RCC 7860 (cell line): ENCODE data around the gene EGLN2.
"Not testable (repeated sequence)": the region's sequence is repeated elsewhere in the genome, so short reads cannot be mapped to it uniquely, and the experiment has no call there.

Experiments used
- DNase-seq: peaks from one replicate; pipeline ENCODE4 v3.0.0-alpha.2; 2015; ENCODE audit warnings: low spot score
- FAIRE-seq: peaks from 2 replicates; lab custom pipeline; 2012; peaks lifted over from hg19 to GRCh38; lab: Jason Lieb, UNC

Gene EGLN2

DNA sequence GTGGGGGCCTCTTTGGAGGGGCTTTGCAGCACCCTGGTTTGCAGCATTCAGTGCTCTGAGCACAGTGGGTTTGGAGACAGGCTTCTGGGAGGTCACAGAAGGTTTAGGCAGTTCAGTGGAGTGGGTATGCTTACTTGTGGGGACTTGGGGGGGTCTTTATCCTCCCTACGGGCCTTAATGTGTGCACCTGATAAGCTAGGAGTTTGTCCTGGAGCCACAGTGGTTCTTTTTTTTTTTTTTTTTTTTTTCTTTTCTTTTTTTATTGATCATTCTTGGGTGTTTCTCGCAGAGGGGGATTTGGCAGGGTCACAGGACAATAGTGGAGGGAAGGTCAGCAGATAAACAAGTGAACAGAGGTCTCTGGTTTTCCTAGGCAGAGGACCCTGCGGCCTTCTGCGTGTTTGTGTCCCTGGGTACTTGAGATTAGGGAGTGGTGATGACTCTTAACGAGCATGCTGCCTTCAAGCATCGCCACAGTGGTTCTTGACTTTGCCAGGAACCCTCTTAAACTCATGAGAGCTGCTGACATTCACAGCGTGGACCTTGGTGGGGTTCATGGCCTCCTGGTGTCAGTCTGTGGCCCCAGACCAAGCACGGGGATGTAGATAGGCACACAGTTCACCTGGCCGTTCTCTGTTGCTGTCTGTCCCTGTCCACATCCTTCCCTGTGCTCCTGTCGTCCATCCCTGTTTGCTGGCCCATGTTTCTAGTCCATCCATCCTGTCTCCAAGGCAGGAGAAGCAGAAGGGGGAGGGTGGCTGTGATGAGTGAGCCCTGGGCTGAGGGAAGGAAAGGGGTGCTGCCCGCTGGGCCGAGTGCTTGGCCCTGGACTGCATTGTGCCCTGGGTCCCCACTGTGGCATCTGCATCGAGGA is 2.7 kb downstream of the EGLN2 start:
- no peak for DNase-seq

DNA sequence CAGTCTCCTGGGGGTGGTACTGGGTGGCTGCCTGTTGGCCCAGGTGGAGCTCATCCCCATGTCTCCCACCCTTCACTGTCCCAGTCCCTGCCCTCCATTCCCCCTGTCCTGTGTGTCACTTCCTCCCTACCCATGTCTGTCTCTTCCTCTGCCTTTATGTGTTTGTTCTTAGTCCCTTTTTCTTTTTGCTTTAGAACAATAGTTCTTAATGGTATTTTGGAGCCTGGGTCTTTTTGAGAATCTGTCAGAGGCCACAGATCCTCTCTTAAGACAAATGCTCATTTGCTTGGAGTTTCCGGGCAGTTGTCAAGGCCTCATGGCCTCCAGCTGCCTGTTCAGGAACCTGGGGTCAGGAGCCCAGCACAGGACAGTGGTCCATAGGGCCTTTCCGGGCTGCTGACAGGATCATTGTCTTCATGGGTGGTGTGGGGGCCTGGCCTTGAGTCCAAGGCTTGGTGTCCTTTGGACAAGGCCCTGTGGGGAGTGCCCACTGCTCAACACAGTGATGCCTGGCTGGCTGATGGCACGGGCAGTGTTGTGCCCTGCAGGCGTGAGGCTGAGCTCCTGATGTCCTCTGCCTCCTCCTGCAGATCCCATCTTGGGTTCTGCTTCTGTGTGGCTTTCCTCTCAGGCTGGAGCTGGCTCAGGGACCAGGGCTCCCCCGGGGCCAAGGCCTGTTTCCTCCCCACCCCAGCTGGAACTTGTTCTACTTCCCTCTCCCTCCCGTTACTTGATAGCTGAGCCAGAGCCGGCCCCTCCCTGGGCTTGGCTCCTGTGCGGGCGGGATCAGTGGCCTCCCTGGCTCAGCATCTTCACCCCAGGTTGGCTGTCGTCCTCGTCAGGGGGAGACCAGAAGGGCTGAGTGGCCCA is 3.5 kb downstream of the EGLN2 start:
- DNase-seq (no peak), FAIRE-seq (no peak)

More for the DNA sequence above, 2.7 kb downstream of the EGLN2 start:
- FAIRE-seq: no peak

DNA sequence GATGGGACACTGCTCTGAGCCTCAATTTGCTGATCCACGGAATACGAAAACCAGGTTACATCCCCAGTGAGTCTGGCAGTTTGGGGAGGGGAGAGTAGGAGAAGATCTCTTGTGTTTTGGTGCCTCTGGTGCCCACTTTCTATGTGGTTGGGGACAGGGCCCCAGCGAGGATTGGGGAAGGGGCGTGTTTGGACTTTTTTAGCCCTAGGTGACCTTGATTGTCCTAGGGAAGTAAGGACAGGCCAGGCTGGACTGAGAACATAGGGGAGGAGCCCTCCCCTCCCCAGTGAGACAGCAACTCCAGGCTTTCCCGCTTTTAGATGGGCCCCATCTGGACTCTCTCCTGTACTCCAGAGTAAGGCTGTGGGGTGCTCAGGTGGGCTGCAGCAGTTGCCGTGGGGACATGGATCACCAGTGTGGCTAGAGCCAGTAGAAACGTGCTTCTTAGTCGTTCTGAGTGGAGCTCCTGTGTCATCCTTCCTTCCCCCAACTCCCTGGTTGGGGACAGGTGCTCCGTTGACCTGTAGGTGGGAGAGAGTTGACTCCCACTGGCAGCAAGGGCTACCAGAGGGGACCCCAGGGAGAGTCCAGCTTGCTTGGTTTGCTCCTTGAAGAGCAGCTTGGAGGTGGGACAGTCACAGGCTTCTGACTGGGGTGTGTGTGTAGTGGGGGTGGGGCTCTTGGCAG is 4.3 kb downstream of the EGLN2 start:
- DNase-seq: no peak

DNA sequence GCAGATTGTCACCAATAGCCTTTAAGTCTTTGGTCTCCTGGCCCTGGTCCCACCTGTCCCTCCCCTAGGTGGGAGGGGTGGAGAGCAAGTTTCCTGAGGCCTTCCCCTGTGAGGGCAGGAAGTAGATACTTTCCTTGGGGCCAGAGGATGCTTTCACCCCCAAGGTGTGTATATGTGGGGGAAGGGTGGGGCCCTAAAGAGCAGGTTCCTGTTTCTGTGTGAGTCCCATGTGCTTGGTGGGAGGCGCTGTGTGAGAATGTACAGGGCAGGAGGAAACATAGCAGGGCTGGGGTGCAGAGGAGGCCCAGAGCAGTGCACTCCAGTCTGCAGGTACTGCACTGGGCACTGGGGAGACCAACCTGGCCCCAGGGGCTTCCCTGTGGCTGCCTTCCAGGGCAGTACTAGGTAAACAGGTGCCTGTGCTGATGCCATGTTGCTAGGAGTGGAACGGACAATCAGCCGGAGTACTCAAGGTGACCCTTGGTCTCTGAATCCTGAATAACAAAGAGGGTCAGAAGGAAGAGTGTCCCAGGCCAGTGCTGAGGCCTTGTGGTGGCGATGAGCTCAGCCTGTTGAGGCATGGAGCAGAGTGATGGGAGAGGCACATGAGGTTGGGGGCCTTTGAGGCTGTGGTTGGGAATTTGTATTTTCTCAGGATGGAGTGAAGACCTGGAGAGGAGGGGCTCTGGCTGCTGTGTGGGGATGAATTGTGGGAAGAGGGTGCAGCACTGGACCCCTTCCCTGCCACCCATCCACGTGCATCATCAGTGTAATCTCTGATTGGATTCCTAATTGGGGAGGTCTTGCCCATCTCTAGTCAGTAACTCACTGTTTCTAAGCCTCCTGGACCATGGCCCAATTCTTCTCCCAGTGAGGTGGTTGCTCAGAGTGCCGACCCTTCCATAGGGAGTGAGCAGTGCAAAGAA is 5.1 kb downstream of the EGLN2 start:
- no peak for FAIRE-seq

More for the DNA sequence above, 4.3 kb downstream of the EGLN2 start:
- no peak for FAIRE-seq

GRCh38 chr19:40804783-40805242 is 5.8 kb downstream of the EGLN2 start:
- FAIRE-seq (no peak), DNase-seq (no peak)

More for the DNA sequence above, 5.1 kb downstream of the EGLN2 start:
- no peak for DNase-seq

GRCh38 chr19:40805258-40805868 is 6.4 kb downstream of the EGLN2 start:
- FAIRE-seq: no peak
- no peak for DNase-seq

DNA sequence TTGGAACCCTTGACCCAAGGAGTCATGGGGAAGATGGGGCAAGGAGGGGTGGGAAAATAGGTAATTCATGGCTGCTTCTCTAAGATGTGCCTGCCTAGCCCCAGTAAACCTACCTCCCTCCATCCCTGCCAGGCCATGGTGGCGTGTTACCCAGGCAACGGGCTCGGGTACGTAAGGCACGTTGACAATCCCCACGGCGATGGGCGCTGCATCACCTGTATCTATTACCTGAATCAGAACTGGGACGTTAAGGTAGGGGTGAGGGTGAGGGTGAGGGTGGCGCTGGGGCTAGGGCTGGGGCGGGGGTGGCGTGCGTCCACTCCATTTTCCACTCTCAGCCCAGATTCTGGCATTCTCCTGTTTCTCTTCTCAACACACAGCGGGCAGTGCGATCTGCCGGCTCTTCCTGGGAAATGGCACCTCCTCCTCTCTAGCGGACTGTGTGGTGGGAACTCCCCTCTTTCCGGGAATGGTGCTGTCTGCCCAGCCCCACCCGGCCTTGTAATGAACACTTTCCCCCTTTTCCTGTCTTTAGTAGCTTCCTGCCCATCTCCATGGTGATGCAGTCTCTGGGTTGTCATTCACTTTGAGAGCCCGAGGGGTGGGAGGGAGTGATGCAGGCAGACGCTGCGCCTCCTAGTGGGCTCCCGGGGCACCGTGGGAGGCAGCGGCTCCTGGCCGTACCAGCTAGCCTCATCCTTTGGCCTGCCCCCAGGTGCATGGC is 7.6 kb downstream of the EGLN2 start:
- FAIRE-seq (no peak), DNase-seq (peak; percentile 67)

- FAIRE-seq (no peak), DNase-seq (no peak)
Measured at GRCh38 chr19:40807147-40808020, 8.4 kb downstream of the EGLN2 start.

- no peak for FAIRE-seq
- DNase-seq: no peak
Measured at GRCh38 chr19:40808021-40808325, 9.0 kb downstream of the EGLN2 start.

DNA sequence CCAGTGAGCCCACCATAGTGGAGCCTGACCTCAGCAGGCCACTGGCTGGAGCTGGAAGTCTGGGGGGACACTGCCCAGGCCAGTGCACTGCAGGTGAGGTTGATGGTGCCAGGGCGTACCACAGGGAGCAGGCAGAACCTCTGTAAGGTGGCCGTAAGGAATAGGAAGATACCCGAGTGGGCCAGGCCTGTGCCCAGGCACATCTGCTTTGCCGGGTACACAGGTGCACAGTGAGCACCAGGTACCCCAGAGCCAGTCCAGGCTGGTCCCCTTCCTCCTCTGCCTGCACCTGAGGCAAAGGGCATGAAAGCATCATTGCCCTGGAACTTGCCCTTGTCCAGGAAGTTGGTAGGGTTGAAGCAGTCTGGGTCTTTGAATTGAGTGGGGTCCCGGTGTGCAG is 9.5 kb downstream of the EGLN2 start:
- no peak for FAIRE-seq
- DNase-seq: no peak

GRCh38 chr19:40809358-40810086 is 10.5 kb downstream of the EGLN2 start:
- DNase-seq: no peak
- no peak for FAIRE-seq

- no peak for DNase-seq
- FAIRE-seq: no peak
Measured at GRCh38 chr19:40810160-40810559, 11.2 kb downstream of the EGLN2 start.

DNA sequence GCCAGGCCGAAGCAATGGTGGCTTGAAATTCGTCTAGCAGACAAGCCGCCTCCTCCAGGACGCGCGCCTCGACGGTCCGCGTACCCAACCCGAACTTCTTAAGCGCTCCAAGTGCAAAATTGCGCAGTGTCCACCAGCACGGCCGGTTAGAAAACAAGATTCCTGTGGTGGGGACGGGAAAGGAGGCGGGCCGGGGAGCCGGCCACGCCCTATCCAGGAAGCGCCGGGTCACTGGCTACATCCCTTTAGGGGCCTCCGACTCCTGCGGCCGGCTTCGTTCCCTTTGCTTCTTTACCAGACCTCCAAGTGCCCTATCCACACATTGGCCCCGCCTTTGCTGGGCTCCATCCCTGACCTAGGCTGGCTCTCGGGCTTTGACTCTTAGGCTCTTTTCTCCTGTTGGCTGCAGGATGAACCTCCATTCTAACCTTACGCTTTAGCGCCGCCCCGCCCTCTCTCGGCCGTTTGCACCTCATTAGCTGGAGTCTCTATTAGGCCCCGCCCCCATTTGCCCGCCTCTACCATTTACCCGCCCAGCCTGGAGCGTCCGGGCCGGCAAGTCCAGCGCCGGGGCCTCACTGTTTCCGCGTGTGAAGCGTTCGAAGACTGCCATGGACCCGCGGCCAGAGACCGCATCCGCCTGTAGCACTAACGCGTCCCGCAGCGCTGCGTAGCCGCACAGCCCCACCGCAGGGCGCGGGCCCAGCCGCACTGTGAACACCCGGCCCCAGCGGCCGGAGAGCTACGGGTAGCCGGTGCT is 11.8 kb downstream of the EGLN2 start:
- not testable (repeated sequence) for DNase-seq, FAIRE-seq

GRCh38 chr19:40811478-40812341 is 12.7 kb downstream of the EGLN2 start:
- DNase-seq: no peak
- no peak for FAIRE-seq

DNA sequence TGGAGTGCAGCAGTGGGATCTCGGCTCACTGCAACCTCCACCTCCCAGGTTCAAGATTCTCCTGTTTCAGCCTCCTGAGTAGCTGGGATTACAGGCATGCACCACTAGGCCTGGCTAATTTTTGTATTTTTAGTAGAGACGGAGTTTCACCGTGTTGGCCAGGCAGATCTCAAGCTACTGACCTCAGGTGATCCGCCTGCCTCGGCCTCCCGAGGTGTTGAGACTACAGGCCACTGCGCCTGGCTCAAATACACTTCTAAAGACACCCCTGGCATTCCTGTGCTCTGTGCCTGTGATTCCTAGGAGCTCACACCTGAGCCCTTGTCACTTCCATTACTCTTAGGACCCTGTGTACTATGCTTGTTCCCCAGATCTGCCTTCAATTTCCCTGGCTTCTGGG is 13.6 kb downstream of the EGLN2 start:
- DNase-seq, FAIRE-seq: not testable (repeated sequence)

DNA sequence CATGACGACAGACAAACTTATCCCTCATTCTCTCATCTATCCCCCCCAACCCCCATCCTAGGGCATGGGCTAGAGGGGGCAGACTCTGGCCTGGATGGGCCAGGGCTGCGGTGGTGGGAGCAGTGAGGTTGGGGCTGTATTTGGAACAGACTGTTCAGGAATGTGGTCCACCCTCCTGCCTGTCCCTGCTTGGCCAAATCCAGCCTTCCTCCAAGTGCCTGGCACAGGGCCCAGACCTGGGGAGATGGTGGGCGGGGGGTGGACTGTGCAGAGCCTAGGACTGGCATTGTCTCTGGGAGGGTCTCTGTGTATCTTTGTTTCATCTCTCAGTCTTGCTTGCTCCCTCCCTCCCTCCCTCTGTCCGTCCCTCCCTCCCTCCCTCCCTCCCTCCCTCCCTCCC is 14.2 kb downstream of the EGLN2 start:
- DNase-seq: no peak
- no peak for FAIRE-seq
